AG08396 (cell line): ENCODE data around the gene GPR176.
A peak's percentile ranks its signal among the peaks of the same experiment; 100 is the strongest.

Experiments used
- DNase-seq: peaks from one replicate; pipeline ENCODE4 v3.0.0; 2012; ENCODE audit warnings: low spot score, mixed read lengths

GPR176 gene

DNA sequence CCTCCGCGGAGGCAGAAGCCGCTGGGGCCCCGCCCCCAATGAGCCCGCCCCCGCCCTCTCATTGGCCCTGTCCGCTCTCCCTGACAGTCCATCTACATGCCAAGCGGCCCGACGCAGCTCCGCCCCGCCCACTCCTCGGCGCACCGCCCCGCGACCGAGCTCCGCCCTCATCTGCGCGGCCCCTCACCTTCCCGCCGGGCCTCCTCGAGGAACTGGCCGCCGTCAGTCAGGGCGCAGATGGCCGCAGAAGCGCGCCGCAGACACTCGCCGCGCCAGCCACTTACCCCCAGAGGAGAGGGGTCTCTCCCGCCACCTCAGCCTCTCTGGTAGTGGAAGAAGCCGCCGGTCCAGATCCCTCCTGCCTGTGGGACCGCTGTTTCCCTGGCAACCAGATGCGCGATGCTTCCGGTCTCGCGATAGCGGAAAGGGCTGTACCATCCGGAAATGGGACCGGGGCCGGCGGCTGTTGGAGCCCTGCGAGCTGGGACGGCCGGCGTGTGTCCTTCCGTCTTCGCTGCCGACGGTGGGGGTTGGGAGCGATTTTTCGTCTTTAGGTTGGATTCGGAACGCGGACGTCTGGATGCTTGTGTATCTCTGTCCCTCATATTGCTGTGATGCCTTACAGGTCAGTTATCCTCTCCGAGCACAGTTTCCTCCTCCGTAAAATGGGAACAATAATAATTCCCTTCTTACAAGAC, 137.5 kb downstream of the GPR176 start, which contains the start of gene FSIP1:
TSS of gene FSIP1 (minus strand) at position 401 of the 698 bp plus-strand sequence. CDS start 6,317 bp downstream, outside the sequence.
- peak; percentile 97 for DNase-seq

DNA sequence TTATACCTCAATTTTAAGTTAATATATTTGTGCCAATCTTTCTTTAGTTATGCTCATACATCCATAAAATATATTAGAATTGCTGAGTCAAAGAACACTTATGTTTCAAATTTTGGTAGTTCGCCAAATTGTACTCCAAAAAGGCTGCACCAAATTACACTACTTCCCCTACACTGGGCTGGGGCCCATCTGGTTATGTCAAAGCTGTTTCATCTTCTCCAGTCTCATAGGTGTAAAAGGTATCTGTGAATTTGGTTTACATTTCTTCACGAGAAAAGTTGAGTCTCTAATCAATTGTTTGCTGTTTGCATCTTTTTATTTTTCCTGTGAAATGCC, 138.1 kb downstream of the GPR176 start:
- no peak for DNase-seq

DNA sequence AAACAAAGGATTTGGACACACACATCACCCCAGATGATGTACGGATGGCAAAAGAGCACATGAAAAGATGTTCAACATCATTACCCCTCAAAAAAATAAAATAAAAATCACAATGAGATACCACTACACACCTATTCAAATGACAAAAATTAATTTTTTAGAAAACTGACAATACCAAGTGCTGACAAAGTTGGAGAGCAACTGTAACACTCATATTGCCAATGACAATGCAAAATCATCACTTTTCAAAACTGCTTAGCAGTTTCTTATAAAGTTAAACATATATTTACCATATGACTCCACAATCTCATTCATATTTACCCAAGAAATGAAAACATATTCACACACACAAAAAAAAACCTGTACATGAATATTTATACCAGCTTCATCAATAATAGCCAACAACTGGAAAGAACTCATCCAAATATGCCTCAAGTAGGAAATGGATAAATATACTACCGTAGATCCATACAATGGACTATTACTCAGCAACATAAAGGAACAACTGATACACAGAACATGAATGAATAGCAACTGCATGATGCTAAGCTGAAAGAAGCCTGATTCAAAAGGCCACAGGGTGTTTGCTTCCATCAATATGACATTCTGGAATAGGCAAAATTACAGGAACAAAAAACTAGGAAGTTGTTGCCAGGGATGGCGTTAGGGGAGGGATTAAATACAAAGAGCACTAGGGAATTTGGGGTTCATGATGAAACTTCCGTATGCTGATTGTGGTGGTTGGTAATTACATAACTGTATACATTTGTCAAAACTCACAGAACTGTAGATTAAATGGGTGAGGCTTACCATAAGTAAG, 138.7 kb downstream of the GPR176 start:
- no peak for DNase-seq

DNA sequence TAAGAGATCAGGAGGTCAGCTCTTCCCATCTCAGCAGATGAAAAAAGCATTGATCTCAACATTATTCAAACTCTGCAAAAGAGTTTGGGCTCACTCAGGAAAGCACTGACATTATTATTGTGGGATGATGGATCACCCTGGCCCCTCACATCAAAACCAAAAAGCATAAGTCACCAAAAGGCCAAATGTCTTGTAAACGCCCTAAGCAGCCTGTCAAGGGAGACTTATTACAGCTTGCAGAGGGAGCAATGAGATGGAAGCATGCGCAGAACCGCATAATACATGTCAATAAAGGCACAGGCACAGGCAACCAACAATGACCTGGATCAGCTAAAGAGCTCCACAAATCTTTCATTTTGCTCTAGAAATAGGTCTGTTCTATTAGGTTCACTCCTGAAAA, 142.0 kb downstream of the GPR176 start:
- DNase-seq = no peak

DNA sequence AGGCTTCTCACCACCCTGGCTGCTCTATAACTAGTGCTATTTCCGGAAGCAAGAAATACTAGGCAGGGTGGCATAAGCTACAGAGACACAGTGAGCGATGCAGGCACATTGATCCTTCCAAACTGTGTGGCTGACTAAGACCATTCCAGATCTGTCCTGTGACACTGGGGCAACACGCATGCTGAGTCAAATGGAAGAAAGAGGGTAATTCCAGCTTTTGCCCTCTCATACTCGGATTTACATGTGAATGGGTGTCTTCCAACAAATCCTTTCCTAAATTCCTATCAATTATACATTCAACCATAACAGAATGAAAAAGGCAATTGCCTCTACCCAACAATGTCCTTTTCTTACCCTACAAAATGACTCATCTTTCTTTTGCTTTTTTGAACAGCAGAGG, 142.6 kb downstream of the GPR176 start:
- DNase-seq = no peak

DNA sequence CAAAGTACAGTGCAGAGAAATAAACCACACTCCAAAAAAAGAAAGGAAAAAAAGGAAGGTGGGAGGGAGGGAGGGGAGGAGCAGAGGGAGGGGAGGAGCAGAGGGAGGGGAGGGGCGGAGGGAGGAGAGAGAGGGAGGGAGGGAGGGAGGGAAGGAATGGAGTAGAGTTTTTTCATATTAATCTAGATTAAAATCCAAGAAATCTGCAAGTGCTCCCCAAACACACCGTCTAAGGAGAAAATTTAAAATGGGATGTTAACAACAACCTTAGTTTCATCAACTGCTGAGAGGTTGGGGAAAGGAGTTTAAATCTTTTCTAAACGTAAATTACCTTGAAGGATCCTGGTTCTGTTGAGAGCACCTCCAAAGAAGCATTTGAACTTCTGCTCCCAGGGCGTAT, 144.0 kb downstream of the GPR176 start:
- no peak for DNase-seq

DNA sequence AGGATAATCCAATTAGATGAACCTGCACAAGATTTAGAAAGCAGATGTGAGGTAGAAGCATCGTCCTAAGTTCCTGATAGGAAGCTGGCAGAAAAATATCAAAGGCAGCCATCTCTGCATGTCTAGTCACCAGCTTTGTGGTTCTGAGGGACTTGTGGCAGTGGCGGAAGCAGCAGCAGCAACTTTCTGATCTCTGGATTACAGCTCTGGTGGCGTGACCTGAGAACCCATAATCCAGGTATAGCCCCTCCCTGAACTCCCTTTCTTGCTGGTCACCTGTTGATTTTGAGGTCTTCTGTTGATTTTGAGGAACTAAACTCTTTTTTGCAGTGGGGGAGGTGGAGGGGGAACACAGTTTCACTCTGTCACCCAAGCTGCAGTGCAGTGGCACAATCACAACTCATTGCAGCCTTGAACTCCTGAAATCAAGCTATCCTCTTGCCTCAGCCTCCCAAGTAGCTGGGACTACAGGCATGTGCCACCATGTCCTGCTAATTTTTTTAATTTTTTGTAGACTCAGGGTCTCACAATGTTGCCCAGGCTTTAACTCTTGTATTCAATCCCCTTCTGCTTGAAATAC, 145.3 kb downstream of the GPR176 start:
- DNase-seq = no peak

- DNase-seq = peak; percentile 63
These were observed 149.0 kb downstream of the GPR176 start for GRCh38 chr15:39770748-39771689.

DNA sequence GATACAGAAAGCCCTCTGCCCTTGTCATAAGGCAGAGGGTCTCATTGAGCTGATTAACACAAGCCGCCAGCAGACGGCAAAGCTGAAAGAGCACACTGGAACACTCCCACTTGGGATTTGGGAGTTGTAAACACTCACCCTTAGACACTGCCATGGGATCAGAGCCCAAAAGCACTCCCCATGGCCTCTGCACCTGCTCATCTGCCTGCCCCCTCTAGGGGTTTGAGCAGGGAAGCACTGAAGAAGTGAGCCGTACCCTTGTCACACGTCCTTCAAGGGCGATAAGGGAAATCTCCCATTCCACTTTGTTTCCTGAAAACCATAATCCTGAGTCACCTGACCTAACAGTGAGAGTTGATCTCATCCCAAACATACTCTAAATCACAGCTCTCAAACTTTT, 152.1 kb downstream of the GPR176 start:
- no peak for DNase-seq

- no peak for DNase-seq
These were observed 159.1 kb downstream of the GPR176 start for GRCh38 chr15:39761006-39761405.

GRCh38 chr15:39756806-39757522, 163.1 kb downstream of the GPR176 start:
- DNase-seq = peak; percentile 22

GRCh38 chr15:39752991-39753390, 167.1 kb downstream of the GPR176 start:
- no peak for DNase-seq

DNA sequence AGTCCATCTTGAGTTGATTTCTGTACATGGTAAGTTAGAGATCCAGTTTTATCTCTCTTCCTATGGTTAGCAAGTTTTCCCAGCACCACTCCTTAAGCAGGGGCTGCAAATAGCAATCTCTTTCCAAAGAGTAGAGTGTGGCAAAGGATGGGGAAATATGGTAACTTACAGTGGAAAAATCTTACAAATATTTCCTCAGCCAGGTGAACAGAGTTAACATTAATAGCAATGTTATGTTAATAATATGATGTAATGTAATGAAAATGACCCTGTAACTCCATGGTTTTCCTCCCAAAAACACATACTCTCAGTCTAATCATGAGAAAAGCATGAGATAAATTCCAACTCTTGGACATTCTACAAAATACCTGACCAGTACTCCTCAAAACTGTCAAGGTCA, 167.8 kb downstream of the GPR176 start:
- no peak for DNase-seq
